GM12874 (cell line): ENCODE data around the gene GATAD2A.

Experiments used
- TF ChIP-seq, protein P1 (sequence below): IDR thresholded peaks from 2 replicates; pipeline ENCODE4 v1.5.1; 2011; ENCODE audit warnings: low read depth, mild to moderate bottlenecking, control low read depth, low read length, moderate library complexity; ENCODE audit not compliant: insufficient read depth

Gene GATAD2A

DNA sequence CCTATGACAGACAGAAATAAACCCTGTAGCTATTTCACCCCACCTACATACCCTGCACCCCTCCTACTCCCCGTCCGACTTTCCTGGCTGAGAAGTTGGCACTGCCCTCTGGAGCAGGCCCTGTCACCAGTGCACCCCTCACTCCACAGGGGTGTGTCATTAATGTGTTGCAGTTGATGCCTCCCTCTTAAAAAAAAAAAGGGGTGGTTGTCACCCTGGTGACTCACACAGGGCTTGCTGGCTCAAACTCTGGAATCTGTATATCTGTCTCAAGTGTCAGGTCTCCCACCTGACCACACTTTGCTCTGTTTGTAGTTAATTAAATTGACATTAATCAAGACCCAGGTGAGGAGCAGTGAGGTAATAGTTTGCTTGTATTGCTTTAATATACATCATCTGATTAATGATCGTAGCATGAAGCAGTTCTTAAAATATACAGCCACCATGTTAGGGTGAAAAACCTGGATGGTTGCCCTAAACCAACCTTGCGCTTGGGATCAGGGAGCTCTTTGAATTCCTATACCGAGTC lies 2.0 kb upstream of the GATAD2A start:
- TF ChIP-seq, protein P1, sequence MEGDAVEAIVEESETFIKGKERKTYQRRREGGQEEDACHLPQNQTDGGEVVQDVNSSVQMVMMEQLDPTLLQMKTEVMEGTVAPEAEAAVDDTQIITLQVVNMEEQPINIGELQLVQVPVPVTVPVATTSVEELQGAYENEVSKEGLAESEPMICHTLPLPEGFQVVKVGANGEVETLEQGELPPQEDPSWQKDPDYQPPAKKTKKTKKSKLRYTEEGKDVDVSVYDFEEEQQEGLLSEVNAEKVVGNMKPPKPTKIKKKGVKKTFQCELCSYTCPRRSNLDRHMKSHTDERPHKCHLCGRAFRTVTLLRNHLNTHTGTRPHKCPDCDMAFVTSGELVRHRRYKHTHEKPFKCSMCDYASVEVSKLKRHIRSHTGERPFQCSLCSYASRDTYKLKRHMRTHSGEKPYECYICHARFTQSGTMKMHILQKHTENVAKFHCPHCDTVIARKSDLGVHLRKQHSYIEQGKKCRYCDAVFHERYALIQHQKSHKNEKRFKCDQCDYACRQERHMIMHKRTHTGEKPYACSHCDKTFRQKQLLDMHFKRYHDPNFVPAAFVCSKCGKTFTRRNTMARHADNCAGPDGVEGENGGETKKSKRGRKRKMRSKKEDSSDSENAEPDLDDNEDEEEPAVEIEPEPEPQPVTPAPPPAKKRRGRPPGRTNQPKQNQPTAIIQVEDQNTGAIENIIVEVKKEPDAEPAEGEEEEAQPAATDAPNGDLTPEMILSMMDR: no peak

DNA sequence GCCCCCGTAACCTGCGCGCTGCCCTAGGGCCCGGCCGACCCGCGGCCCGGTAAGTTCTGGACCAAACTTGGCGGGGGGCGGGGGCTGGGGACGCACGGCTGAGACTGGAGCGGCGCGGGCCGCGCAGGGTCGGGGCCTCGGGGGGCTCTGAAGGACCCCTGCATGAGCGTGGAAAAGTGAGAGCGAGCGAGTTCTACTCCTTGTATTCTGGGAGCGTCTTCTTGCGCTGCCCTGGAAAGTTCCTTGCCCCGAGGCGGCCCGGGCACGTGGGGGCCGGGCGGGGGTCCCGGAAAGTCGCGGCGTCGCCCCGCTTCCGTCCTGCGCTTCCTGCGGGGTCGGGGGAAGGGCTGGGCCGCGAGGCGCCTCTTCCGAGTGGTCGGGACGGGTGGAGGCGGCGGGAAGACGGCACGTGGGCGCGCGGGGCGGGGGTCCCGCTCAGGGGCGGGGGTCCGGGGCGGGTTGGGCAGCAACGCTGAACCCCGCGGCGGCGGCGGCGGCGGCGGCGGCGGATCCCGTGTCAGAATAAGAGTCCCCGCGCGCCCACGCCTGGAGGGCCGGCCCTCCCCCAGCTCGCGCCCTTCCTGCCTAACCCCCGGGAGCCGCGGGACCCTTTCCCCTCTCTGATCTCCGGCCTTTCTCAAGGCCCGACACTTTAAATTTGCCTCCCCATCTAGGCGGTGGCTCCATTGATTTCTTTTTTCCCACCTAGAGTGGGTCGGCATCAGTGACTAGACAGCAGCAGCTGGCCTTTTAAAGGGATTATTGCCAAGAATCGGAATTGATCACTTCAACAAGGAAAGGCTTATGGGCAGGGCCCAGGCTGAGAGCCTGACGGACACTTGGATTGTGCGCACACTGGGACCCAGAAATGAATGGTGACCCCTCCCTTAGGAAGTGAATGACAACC lies 749 bp downstream of the GATAD2A start:
- TF ChIP-seq, protein P1: no peak

- TF ChIP-seq, protein P1: peak; percentile 33
Observed at GRCh38 chr19:19406878-19407632, 1.6 kb downstream of the GATAD2A start.

- TF ChIP-seq, protein P1: no peak
Observed at GRCh38 chr19:19407633-19407930, 2.1 kb downstream of the GATAD2A start.

DNA sequence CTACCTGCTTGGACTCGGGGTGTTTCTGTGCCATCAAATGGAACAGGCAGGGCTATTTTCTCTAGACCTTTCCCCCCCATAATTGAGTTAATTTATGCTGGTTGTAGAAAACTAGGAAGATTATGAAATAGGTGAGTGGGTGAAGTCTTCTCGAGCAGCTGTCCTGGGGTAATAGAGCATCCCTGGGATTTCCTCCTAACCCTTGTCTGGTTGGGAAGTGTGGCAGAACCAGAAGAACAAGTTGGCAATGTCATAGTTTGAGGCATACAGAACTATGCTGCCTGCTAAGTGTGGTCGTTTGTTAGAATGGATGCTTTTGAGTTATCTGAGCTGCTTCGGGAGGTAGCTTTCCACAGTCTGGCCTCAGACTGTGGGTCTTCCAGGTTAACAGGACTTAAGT lies 3.7 kb downstream of the GATAD2A start:
- TF ChIP-seq, protein P1: no peak

DNA sequence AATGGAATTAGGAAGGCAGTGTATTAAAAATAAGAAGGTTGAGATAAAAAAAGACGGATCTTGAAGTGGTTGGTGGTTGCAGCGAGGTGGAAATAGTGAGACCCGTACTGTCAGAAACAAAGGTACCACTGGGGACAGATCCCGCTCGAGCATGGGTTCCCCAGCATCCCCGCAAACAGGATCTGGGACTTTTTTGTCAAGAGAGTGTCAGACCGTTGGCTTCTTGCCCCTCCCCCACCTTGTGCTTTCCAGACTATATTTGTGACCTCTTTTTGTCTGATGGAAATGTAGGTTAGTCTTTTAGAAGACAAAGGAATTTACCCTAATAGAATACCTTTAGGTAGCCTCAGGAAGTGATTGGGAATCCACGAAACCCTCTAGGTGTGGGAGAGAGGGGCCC lies 4.2 kb downstream of the GATAD2A start:
- TF ChIP-seq, protein P1: no peak

DNA sequence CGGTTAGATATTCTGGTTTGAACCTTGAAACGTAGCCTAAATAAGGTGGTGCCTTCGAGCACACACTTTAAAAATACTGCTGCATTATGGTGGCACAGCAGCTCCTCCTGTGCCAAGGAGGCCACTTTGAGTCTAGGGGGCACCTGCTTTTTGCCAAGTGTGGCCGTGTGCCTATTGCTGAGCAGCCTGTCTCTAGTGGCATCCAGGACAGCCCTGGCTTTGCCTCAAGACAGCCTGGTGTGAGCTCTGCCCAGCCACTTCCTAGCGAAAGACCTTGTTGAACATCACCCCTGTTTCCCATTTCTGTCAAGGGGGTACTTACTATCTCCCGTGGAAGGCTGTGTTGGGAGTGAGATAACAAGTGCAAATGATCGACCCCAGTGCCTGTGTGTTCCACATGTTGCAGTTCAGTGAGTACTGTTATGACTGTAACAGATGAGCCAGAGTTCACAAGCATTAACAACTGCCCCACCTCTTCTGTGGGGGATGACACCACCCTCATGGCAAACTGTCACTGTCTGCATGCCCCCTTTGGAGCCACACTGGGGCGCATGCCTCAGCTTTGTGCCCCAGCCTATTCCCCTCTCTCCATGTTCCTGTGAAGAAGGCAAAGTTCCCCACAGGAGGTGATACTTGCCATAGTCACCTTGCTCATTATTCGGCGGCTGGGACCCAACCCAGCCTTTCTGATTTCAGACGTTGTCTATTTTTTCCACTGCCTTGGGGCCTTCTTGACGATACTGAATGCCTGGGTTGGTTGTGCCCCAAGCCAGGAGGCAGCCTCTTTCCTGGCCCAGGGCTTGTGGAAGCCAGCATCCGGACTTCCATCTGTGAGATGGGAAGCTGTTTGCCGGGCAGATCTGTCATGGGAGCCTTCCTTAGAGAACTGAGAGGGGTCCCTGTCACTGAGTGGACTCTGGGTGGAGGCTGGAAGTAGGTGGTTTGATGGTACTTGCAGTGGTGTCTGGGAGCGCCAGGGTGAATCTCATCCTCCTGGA lies 5.4 kb downstream of the GATAD2A start:
- TF ChIP-seq, protein P1: peak; percentile 44
